Colonic mucosa (tissue), 4 donors: ENCODE measurements around the gene PCDHGA1. TPM values are rescaled to one million over a fixed set of nuclear protein-coding genes. Genes with fewer than 3 reads are reported as not detected.

Experiments used
- DNase-seq: peaks from one replicate; pipeline ENCODE4 v3.0.0-alpha.2; 2020
- H3K27ac ChIP-seq: fragments of 200-600 bp; one replicate; pipeline ENCODE4 v1.8.0; 2021
- H3K27me3 ChIP-seq: fragments of 200-600 bp; one replicate; pipeline ENCODE4 v1.8.0; 2021
- H3K36me3 ChIP-seq: fragments of 200-600 bp; one replicate; pipeline ENCODE4 v1.8.0; 2021
- H3K4me1 ChIP-seq: fragments of 200-600 bp; one replicate; pipeline ENCODE4 v1.8.0; 2021; ENCODE audit warnings: mild to moderate bottlenecking
- H3K4me3 ChIP-seq: fragments of 200-600 bp; one replicate; pipeline ENCODE4 v1.8.0; 2021
- H3K9ac ChIP-seq, 2 donors: one replicate each; pipeline ENCODE4 v1.7.0; 2013; ENCODE audit warnings: control low read depth in 2 of 2, low read depth in 2 of 2, low read length in 2 of 2
- H3K9me3 ChIP-seq: fragments of 200-600 bp; one replicate; pipeline ENCODE4 v1.8.0; 2021
- CTCF ChIP-seq: fragments of 200-600 bp; IDR thresholded peaks from one replicate; pipeline ENCODE4 v1.8.0; 2022; ENCODE audit warnings: antibody characterized with exemption, mild to moderate bottlenecking
- intact Hi-C: fragments of 100-400 bp; cut with DNase I; formaldehyde crosslinking; loops from one replicate; pipeline ENCODE4 v1.14.1; 2022
- total RNA-seq, 2 donors: library from RNA; stranded (reverse); fragmentation: NEBNext Ultra II Directional in 1 of 2; extraction: Animal tissue kit (Norgen Biotek cat#: 25700) in 1 of 2; gene quantifications; one replicate each; pipeline ENCODE4 v1.2.1, GENCODE V29; 2021
- donor health status: healthy.
- donor health status: DM: no; HTN: no; CAD: no.
- donor health status: DM: no; HTN: no; CAD: no.

Gene PCDHGA1
- total RNA-seq, 2 donors from 2014 or later: 0.10 to 0.37 TPM

GRCh38 chr5:141515141-141515540 is 184.8 kb downstream of the PCDHGA1 start:
- no peaks in the 10 kb centered on the region for H3K36me3 ChIP-seq
- no peak overlapping the region for H3K9ac ChIP-seq
- no peak overlapping the region for H3K4me3 ChIP-seq
- intact Hi-C loops: loop anchor here (5.0 kb wide), 1 partner anchor 38 kb away; the partner anchor contains the start of gene PCDHGC3
- no peak for DNase-seq
- no peaks in the 10 kb centered on the region for H3K9me3 ChIP-seq
- H3K27ac ChIP-seq: no peak overlapping the region
- no peaks in the 10 kb centered on the region for H3K27me3 ChIP-seq
- TF ChIP-seq CTCF: no peak
- peaks cover 8% of the 10 kb centered on the region for H3K4me1 ChIP-seq

DNA sequence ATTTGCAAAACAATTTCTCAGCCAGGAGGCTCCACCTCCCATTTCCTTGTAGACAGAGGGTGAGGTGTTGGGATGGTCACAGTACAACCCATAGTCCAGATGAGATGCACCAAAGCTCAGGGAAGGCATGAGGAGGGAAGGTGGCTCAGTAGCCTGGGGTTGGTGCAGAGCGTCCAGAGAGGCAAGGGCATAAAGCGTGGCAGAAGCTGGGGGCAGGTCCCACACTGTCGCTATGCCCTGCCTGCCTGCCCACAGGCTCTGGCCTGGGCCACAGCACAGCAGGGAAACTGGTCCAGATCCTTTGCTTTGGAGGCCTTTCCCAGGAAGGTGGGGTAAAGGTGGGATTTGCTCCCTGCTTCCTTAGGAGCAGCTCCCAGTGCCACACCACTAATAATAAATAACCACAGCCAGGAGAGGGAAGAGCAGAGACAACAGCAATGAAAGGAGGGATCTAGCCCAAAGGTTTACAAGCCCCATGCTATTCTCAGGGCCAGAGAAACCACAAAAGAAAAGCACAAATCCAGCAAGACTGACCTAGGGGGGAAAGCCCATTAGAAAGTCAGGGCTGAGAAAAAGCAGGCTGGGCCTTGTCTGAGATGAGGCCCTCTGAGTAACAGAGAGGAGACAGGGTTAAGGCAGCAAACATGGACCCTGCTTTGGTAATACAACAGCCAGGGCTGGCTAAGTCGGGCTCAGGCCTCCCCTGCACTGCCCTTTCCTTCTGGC is 185.8 kb downstream of the PCDHGA1 start:
- H3K36me3 ChIP-seq: no peaks in the 10 kb centered on the region
- peaks cover 15% of the 10 kb centered on the region for H3K4me1 ChIP-seq
- no peaks in the 10 kb centered on the region for H3K9me3 ChIP-seq
- DNase-seq: no peak
- intact Hi-C loops: loop anchor here (5.0 kb wide), 1 partner anchor 39 kb away; the partner anchor contains the start of gene PCDHGC3
- H3K9ac ChIP-seq: no peak overlapping the region
- no peaks in the 10 kb centered on the region for H3K27me3 ChIP-seq
- TF ChIP-seq CTCF: no peak
- no peak overlapping the region for H3K27ac ChIP-seq
- H3K4me3 ChIP-seq: no peak overlapping the region

- H3K9ac ChIP-seq: no peak overlapping the region
- no peaks in the 10 kb centered on the region for H3K9me3 ChIP-seq
- no peak for DNase-seq
- H3K4me1 ChIP-seq: peaks cover 15% of the 10 kb centered on the region
- no peak overlapping the region for H3K4me3 ChIP-seq
- H3K27me3 ChIP-seq: no peaks in the 10 kb centered on the region
- intact Hi-C loops: loop anchor here (5.0 kb wide), 1 partner anchor 39 kb away; the partner anchor contains the start of gene PCDHGC3
- no peak for TF ChIP-seq CTCF
- no peak overlapping the region for H3K27ac ChIP-seq
- no peaks in the 10 kb centered on the region for H3K36me3 ChIP-seq
Observed at GRCh38 chr5:141516672-141517025, 186.3 kb downstream of the PCDHGA1 start.

DNA sequence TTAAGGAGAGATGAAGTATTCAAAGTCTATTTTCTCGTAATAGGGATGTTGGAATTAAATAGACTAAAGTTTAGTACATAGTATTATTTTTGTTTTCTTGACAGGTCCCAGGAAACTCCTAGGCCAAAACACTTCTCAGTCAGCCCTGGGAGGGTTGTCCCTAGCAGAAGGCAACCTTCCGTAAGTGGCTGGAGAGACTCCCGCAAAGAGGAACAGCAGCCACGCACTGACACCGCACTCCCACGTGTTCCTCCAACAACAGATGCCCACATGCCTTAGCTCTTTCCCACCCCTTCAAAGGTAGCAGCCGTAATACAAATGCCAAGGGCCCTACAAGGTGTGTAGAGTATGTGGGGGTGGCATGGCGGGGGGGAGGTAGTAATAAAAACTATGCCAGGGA is 187.0 kb downstream of the PCDHGA1 start:
- TF ChIP-seq CTCF: no peak
- no peaks in the 10 kb centered on the region for H3K36me3 ChIP-seq
- no peak overlapping the region for H3K9ac ChIP-seq
- intact Hi-C loops: loop anchor here (5.0 kb wide), 1 partner anchor 40 kb away; the partner anchor contains the start of gene PCDHGC3
- H3K4me3 ChIP-seq: no peak overlapping the region
- H3K9me3 ChIP-seq: no peaks in the 10 kb centered on the region
- H3K27ac ChIP-seq: no peak overlapping the region
- no peaks in the 10 kb centered on the region for H3K27me3 ChIP-seq
- H3K4me1 ChIP-seq: peaks cover 15% of the 10 kb centered on the region
- DNase-seq: no peak

DNA sequence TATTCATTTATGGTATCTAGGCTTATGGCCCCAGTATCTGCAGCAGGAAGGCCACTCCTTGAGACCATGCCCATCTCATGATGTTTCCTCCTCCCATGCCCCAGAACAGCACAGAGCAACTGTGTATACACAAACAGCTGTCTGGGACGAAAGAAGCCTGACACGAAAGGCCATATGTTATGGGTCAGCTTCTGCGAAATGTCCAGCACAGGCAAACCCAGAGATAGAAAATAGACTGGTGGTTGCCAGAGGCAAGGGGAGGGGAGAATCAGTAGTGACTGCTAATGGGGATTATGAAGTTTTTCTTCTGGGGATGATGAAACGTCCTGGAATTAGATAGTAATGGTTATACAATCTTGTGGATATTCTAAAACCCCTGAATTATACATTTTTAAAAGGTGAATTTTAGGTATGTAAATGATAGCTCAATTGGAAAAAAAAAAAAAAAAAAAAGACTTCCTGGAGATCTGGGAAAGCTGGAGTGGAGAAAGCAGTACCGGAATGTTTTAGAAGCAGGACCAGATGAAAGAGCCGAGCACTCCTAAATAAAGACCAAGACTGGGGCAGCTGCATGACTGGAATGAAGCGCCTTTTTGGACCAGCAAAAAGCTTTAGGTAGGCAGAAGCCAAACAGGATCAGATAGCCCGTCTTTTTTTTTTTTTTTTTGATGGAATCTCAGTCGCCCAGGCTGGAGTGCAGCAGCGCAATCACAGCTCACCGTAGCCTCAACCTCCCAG is 187.7 kb downstream of the PCDHGA1 start:
- no peaks in the 10 kb centered on the region for H3K36me3 ChIP-seq
- no peak overlapping the region for H3K4me3 ChIP-seq
- no peak for DNase-seq
- H3K4me1 ChIP-seq: peaks cover 15% of the 10 kb centered on the region
- H3K27me3 ChIP-seq: no peaks in the 10 kb centered on the region
- peak overlapping the region; percentile 35 for H3K27ac ChIP-seq
- intact Hi-C loops: loop anchor here (5.0 kb wide), 1 partner anchor 41 kb away; the partner anchor contains the start of gene PCDHGC3
- H3K9me3 ChIP-seq: no peaks in the 10 kb centered on the region
- no peak overlapping the region for H3K9ac ChIP-seq
- TF ChIP-seq CTCF: no peak
